Vagina (tissue), 2 donors: Measurements from ENCODE around the gene ROR1.

Experiments used
- POLR2A ChIP-seq, 2 donors: fragments of 450-650 bp; IDR thresholded peaks; one replicate each; pipeline ENCODE4 v1.6.1; 2017; ENCODE audit warnings: antibody characterized with exemption in 2 of 2, mild to moderate bottlenecking in 2 of 2, moderate library complexity in 2 of 2
- POLR2AphosphoS5 ChIP-seq, 2 donors: sonication (generic); formaldehyde crosslinking; IDR thresholded peaks; one replicate each; pipeline ENCODE4 v1.9.0; 2017; ENCODE audit warnings: antibody characterized with exemption in 2 of 2, mild to moderate bottlenecking in 2 of 2, low read depth in 1 of 2; ENCODE audit not compliant: insufficient read depth in 1 of 2
- TF ChIP-seq, protein P1 (sequence below), 3 experiments: fragments of 450-650 bp in 2 of 3; fragments of 200-600 bp in 1 of 3; sonication (generic) in 1 of 3; IDR thresholded peaks; one replicate each; pipeline ENCODE4 v1.5.1; 2017 to 2019; ENCODE audit warnings: antibody characterized with exemption in 3 of 3, mild to moderate bottlenecking in 2 of 3, moderate library complexity in 2 of 3

DNA sequence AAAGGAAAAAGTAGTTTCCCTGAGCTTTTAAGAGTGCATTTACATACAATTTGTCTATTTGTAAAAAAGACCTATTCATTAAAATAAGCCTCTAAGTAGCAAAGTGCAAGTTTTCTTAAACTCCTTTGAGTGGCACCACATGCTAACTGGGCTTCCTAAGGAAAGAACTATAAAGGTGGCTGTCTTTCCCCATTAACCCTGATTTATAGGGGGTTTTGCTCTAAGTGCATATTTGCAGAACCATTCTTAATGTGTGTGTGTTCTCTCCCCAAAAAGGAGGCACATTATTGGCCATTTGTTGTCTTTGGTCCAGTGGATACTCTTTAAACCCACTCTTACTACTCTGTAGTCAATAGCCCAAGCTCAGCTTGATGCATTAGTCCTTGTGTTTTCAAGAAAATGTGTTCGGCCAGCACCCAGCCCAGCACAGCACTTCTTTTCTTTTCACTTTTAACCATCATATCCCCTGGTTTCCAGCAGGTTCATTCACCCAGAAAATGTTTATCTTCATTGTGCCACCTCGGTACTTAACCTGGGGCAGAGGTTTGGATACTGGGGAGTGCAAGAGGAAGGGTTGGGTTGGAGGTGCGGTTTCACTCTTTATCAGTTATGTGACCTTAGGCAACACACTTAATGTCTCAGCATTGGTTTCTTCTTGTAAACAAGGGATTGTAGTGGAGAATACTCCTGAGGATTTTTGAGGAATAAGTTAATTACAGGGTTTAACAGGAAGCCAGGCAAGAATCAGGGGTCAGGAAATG, 267.7 kb downstream of the ROR1 start:
- TF ChIP-seq, protein P1, sequence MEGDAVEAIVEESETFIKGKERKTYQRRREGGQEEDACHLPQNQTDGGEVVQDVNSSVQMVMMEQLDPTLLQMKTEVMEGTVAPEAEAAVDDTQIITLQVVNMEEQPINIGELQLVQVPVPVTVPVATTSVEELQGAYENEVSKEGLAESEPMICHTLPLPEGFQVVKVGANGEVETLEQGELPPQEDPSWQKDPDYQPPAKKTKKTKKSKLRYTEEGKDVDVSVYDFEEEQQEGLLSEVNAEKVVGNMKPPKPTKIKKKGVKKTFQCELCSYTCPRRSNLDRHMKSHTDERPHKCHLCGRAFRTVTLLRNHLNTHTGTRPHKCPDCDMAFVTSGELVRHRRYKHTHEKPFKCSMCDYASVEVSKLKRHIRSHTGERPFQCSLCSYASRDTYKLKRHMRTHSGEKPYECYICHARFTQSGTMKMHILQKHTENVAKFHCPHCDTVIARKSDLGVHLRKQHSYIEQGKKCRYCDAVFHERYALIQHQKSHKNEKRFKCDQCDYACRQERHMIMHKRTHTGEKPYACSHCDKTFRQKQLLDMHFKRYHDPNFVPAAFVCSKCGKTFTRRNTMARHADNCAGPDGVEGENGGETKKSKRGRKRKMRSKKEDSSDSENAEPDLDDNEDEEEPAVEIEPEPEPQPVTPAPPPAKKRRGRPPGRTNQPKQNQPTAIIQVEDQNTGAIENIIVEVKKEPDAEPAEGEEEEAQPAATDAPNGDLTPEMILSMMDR (IDR thresholded peaks at IDR 0.05): no peak
- TF ChIP-seq POLR2A (IDR thresholded peaks at IDR 0.05): no peak
- no peak for TF ChIP-seq POLR2AphosphoS5 (IDR thresholded peaks at IDR 0.05; ENCODE audit: insufficient read depth in 1 of 2, low read depth in 1 of 2)
